HepG2 (cell line): ENCODE results near the gene SENP6. TPM values are rescaled to one million over a fixed set of nuclear protein-coding genes. Genes with fewer than 3 reads are reported as not detected.

Experiments used
- ARNT ChIP-seq: fragments of 450-650 bp; IDR thresholded peaks from 2 replicates; pipeline ENCODE4 v1.6.1; 2017
- CEBPG ChIP-seq: IDR thresholded peaks from 2 replicates; pipeline ENCODE4 v1.6.1; 2016
- CERS6 ChIP-seq: sonication (generic); formaldehyde crosslinking; IDR thresholded peaks from 2 replicates; pipeline ENCODE4 v1.5.0; 2020; ENCODE audit warnings: missing genetic modification reagents
- ERF ChIP-seq: IDR thresholded peaks from 2 replicates; pipeline ENCODE4 v1.6.1; 2018; ENCODE audit warnings: missing biosample characterization, missing genetic modification reagents
- FOXO1 ChIP-seq: sonication (generic); formaldehyde crosslinking; IDR thresholded peaks from 2 replicates; pipeline ENCODE4 v1.4.0; 2020; ENCODE audit warnings: missing genetic modification reagents
- HIVEP1 ChIP-seq: sonication (generic); formaldehyde crosslinking; IDR thresholded peaks from 2 replicates; pipeline ENCODE4 v1.4.0; 2020; ENCODE audit warnings: mild to moderate bottlenecking, missing genetic modification reagents
- HNRNPLL ChIP-seq: fragments of 200-400 bp; formaldehyde crosslinking; IDR thresholded peaks from 2 replicates; pipeline ENCODE4 v1.6.1; 2017; ENCODE audit warnings: mild to moderate bottlenecking, low read depth, low read length; ENCODE audit not compliant: poor library complexity, severe bottlenecking
- HOXA7 ChIP-seq: sonication (generic); formaldehyde crosslinking; IDR thresholded peaks from 2 replicates; pipeline ENCODE4 v1.8.1; 2022; ENCODE audit warnings: mild to moderate bottlenecking, missing genetic modification reagents, moderate library complexity
- JUND ChIP-seq: sonication (generic); formaldehyde crosslinking; IDR thresholded peaks from 2 replicates; pipeline ENCODE4 v1.8.0; 2022; ENCODE audit warnings: mild to moderate bottlenecking, missing genetic modification reagents
- KDM6A ChIP-seq: IDR thresholded peaks from 2 replicates; pipeline ENCODE4 v1.6.1; 2016; ENCODE audit warnings: low read depth
- MXD3 ChIP-seq: IDR thresholded peaks from 2 replicates; pipeline ENCODE4 v1.6.1; 2016; ENCODE audit warnings: mild to moderate bottlenecking, missing biosample characterization, missing genetic modification reagents
- SKI ChIP-seq: fragments of 450-650 bp; IDR thresholded peaks from one replicate; pipeline ENCODE4 v1.6.1; 2018; ENCODE audit warnings: mild to moderate bottlenecking; ENCODE audit not compliant: partially characterized antibody
- U2AF2 ChIP-seq: fragments of 200-400 bp; formaldehyde crosslinking; IDR thresholded peaks from 2 replicates; pipeline ENCODE4 v1.6.1; 2017; ENCODE audit warnings: low read depth, mild to moderate bottlenecking, low read length
- ZBTB38 ChIP-seq: sonication (generic); formaldehyde crosslinking; IDR thresholded peaks from 2 replicates; pipeline ENCODE4 v1.5.1; 2020; ENCODE audit warnings: mild to moderate bottlenecking, missing genetic modification reagents
- ZNF225 ChIP-seq: sonication (generic); formaldehyde crosslinking; IDR thresholded peaks from 2 replicates; pipeline ENCODE4 v1.4.0; 2020; ENCODE audit warnings: mild to moderate bottlenecking, missing genetic modification reagents
- ZNF251 ChIP-seq: sonication (generic); formaldehyde crosslinking; IDR thresholded peaks from 2 replicates; pipeline ENCODE4 v1.9.0; 2021; ENCODE audit warnings: mild to moderate bottlenecking, missing genetic modification reagents
- ZNF329 ChIP-seq: sonication (generic); formaldehyde crosslinking; IDR thresholded peaks from 2 replicates; pipeline ENCODE4 v1.9.0; 2021; ENCODE audit warnings: low read depth, mild to moderate bottlenecking, missing genetic modification reagents
- ZNF333 ChIP-seq: sonication (generic); formaldehyde crosslinking; IDR thresholded peaks from 2 replicates; pipeline ENCODE4 v1.4.0; 2020; ENCODE audit warnings: mild to moderate bottlenecking, missing genetic modification reagents, borderline replicate concordance
- ZNF569 ChIP-seq: sonication (generic); formaldehyde crosslinking; IDR thresholded peaks from 2 replicates; pipeline ENCODE4 v1.5.0; 2020; ENCODE audit warnings: mild to moderate bottlenecking, missing genetic modification reagents, moderate library complexity, borderline replicate concordance
- ZNF605 ChIP-seq: sonication (generic); formaldehyde crosslinking; IDR thresholded peaks from 2 replicates; pipeline ENCODE4 v1.8.0; 2022; ENCODE audit warnings: mild to moderate bottlenecking, missing genetic modification reagents
- ZNF773 ChIP-seq: sonication (generic); formaldehyde crosslinking; IDR thresholded peaks from 2 replicates; pipeline ENCODE4 v1.4.0; 2020; ENCODE audit warnings: missing genetic modification reagents, borderline replicate concordance
- ZSCAN22 ChIP-seq: sonication (generic); formaldehyde crosslinking; IDR thresholded peaks from 2 replicates; pipeline ENCODE4 v1.4.0; 2020; ENCODE audit warnings: mild to moderate bottlenecking, missing genetic modification reagents
- polyA plus RNA-seq, 8 experiments: library from polyadenylated mRNA; depleted of rRNA in 3 of 8; stranded (reverse) in 7 of 8; unstranded in 1 of 8; fragments of >200 nt; fragmentation: Illumina TruSeq in 4 of 8; extraction: Trizol in 4 of 8; gene quantifications; 2 replicates each; pipeline versions ENCODE4 v1.2.1 to v1.2.3, GENCODE V29; 2011 to 2016; ENCODE audit warnings: low read depth in 4 of 8, missing spikeins in 1 of 8, mixed read lengths in 1 of 8; ENCODE audit not compliant: insufficient read depth in 1 of 8
- total RNA-seq, 5 experiments: library from RNA; depleted of rRNA; stranded (reverse); fragments of >200 nt; fragmentation: Illumina TruSeq; extraction: Trizol; gene quantifications; 2 replicates each; pipeline ENCODE4 v1.2.3, GENCODE V29; 2016; ENCODE audit warnings: low read depth in 1 of 5
- TF ChIP-seq, protein P1 (sequence below), 2 experiments: sonication (generic) in 1 of 2; formaldehyde crosslinking in 1 of 2; IDR thresholded peaks; 2 replicates each; pipeline versions ENCODE4 v1.5.1 to v1.6.1; 2011 to 2020; ENCODE audit warnings: borderline replicate concordance in 1 of 2, low read depth in 1 of 2, low read length in 1 of 2, mild to moderate bottlenecking in 1 of 2, missing genetic modification reagents in 1 of 2, moderate library complexity in 1 of 2
- TF ChIP-seq, protein P2 (sequence below): fragments of 450-650 bp; IDR thresholded peaks from 2 replicates; pipeline ENCODE4 v1.6.1; 2017; ENCODE audit warnings: mild to moderate bottlenecking

SENP6 gene
- total and polyA plus RNA-seq, 2 of the 13 experiments (the other 11 are each of a cell fraction or from before 2014, with no cell fraction given): 21.9 to 50.1 TPM

- TF ChIP-seq ZNF569 (no peak), ZNF329 (CRISPR knock-in tag) (no peak), ZNF773 (CRISPR knock-in tag) (peak; percentile 71; the same call in 1 of the 2 replicates), ZSCAN22 (CRISPR knock-in tag) (no peak), ZBTB38 (peak; percentile 79; the same call in 1 of the 2 replicates), JUND (no peak), ZNF251 (CRISPR knock-in tag) (no peak), HNRNPLL (peak; percentile 46), ZNF333 (CRISPR knock-in tag) (no peak; the same call in 1 of the 2 replicates), KDM6A (no peak), FOXO1 (CRISPR knock-in tag) (no peak), ARNT (no peak), HIVEP1 (peak; percentile 5; the same call in 1 of the 2 replicates), CERS6 (CRISPR knock-in tag) (0 out of 2 replicates have a peak, but pooled peaks have one; percentile 30), ERF (peak; percentile 53; the same call in 1 of the 2 replicates), HOXA7 (CRISPR knock-in tag) (no peak), SKI (no peak), MXD3 (CRISPR knock-in tag) (peak; percentile 84), CEBPG (CRISPR knock-in tag) (no peak), U2AF2 (no peak), ZNF225 (CRISPR knock-in tag) (no peak), ZNF605 (no peak)
- TF ChIP-seq, protein P1, sequence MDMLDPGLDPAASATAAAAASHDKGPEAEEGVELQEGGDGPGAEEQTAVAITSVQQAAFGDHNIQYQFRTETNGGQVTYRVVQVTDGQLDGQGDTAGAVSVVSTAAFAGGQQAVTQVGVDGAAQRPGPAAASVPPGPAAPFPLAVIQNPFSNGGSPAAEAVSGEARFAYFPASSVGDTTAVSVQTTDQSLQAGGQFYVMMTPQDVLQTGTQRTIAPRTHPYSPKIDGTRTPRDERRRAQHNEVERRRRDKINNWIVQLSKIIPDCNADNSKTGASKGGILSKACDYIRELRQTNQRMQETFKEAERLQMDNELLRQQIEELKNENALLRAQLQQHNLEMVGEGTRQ (IDR thresholded peaks at IDR 0.05; ENCODE audit: low read depth, low read length): no peak
- TF ChIP-seq, protein P1 (CRISPR knock-in tag; IDR thresholded peaks at IDR 0.05; ENCODE audit: borderline replicate concordance): no peak
- TF ChIP-seq, protein P2, sequence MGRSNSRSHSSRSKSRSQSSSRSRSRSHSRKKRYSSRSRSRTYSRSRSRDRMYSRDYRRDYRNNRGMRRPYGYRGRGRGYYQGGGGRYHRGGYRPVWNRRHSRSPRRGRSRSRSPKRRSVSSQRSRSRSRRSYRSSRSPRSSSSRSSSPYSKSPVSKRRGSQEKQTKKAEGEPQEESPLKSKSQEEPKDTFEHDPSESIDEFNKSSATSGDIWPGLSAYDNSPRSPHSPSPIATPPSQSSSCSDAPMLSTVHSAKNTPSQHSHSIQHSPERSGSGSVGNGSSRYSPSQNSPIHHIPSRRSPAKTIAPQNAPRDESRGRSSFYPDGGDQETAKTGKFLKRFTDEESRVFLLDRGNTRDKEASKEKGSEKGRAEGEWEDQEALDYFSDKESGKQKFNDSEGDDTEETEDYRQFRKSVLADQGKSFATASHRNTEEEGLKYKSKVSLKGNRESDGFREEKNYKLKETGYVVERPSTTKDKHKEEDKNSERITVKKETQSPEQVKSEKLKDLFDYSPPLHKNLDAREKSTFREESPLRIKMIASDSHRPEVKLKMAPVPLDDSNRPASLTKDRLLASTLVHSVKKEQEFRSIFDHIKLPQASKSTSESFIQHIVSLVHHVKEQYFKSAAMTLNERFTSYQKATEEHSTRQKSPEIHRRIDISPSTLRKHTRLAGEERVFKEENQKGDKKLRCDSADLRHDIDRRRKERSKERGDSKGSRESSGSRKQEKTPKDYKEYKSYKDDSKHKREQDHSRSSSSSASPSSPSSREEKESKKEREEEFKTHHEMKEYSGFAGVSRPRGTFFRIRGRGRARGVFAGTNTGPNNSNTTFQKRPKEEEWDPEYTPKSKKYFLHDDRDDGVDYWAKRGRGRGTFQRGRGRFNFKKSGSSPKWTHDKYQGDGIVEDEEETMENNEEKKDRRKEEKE: no peak
These were observed 147.3 kb downstream of the SENP6 start, which contains the start of gene MYO6 (continued) for GRCh38 chr6:75748743-75749538.
